ENCODE data around the gene AKT1. TPM values are rescaled to one million over a fixed set of nuclear protein-coding genes. Genes with fewer than 3 reads are reported as not detected.

The AKT1 gene
- total RNA-seq, 1 experiment from 2014 or later, result 83.3 TPM

GRCh38 chr14:104803280-104803911 is 7.8 kb upstream of the AKT1 start:
- no TSS peak for BruUV-seq (replicated peaks)
- no peak for DNase-seq (ENCODE audit: unreplicated experiment)
- intact Hi-C loops (cut with micrococcal nuclease), result no loop called here
- no peak for TF ChIP-seq CTCF (IDR thresholded peaks at IDR 0.05; ENCODE audit: unreplicated experiment)
- POLR2A ChIA-PET, result no interaction called here
- Mint-ChIP-seq H3K9me3 (ENCODE audit: unreplicated experiment) (peaks cover 8% of the 10 kb centered on the region), H3K27ac (ENCODE audit: low read depth, unreplicated experiment) (no peak overlapping the region), H3K4me1 (ENCODE audit: insufficient read depth, unreplicated experiment) (no peaks in the 10 kb centered on the region), H3K4me3 (ENCODE audit: unreplicated experiment) (no peak overlapping the region), H3K27me3 (ENCODE audit: insufficient read depth, unreplicated experiment) (no peaks in the 10 kb centered on the region), H3K36me3 (ENCODE audit: insufficient read depth, unreplicated experiment) (no peaks in the 10 kb centered on the region)
- CTCF ChIA-PET, result interaction anchor here (0.7 to 1.1 kb wide), 2 partner anchors 35 to 287 kb away, joined by 6 read pairs; no protein-coding TSS in a partner anchor

- Mint-ChIP-seq H3K36me3 (ENCODE audit: insufficient read depth, unreplicated experiment) (no peaks in the 10 kb centered on the region), H3K27ac (ENCODE audit: low read depth, unreplicated experiment) (no peak overlapping the region), H3K4me3 (ENCODE audit: unreplicated experiment) (peak overlapping the region; percentile 47), H3K27me3 (ENCODE audit: insufficient read depth, unreplicated experiment) (no peaks in the 10 kb centered on the region), H3K4me1 (ENCODE audit: insufficient read depth, unreplicated experiment) (no peaks in the 10 kb centered on the region), H3K9me3 (ENCODE audit: unreplicated experiment) (peaks cover 8% of the 10 kb centered on the region)
- DNase-seq (ENCODE audit: unreplicated experiment), result no peak
- no TSS peak for BruUV-seq (replicated peaks)
- TF ChIP-seq CTCF (IDR thresholded peaks at IDR 0.05; ENCODE audit: unreplicated experiment), result no peak
- ChIA-PET CTCF (interaction anchor here (0.7 kb wide), 1 partner anchor 288 kb away, joined by 6 read pairs; no protein-coding TSS in a partner anchor), POLR2A (no interaction called here)
- intact Hi-C loops (cut with micrococcal nuclease), result no loop called here
Observed at GRCh38 chr14:104802394-104803184, 7.0 kb upstream of the AKT1 start.

GRCh38 chr14:104801520-104802393 is 6.2 kb upstream of the AKT1 start:
- peaks cover 6% of the 10 kb centered on the region for H3K9me3 Mint-ChIP-seq (ENCODE audit: unreplicated experiment)
- no peak for TF ChIP-seq CTCF (IDR thresholded peaks at IDR 0.05; ENCODE audit: unreplicated experiment)
- BruUV-seq (replicated peaks), result no TSS peak
- ChIA-PET CTCF (interaction anchor here (0.7 to 1.0 kb wide), 2 partner anchors 30 to 114 kb away, joined by 3 read pairs; no protein-coding TSS in a partner anchor), POLR2A (interaction anchor here (0.7 to 1.6 kb wide), 7 partner anchors 9 to 170 kb away, joined by 3 to 7 read pairs (median 4); partner anchors contain the start of gene CEP170B)
- DNase-seq (ENCODE audit: unreplicated experiment), result no peak
- no peaks in the 10 kb centered on the region for H3K27me3 Mint-ChIP-seq (ENCODE audit: insufficient read depth, unreplicated experiment)
- H3K36me3 Mint-ChIP-seq (ENCODE audit: insufficient read depth, unreplicated experiment), result no peaks in the 10 kb centered on the region
- intact Hi-C loops (cut with micrococcal nuclease), result no loop called here
- H3K4me1 Mint-ChIP-seq (ENCODE audit: insufficient read depth, unreplicated experiment), result no peaks in the 10 kb centered on the region
- H3K4me3 Mint-ChIP-seq (ENCODE audit: unreplicated experiment), result peak overlapping the region; percentile 76
- peak overlapping the region; percentile 35 for H3K27ac Mint-ChIP-seq (ENCODE audit: low read depth, unreplicated experiment)

Data from MCF 10A (cell line).